DMS53 treated with DMSO at 0.1 percent for 48 hours (cell line): ENCODE measurements around the gene CRYGD.
"Not testable (repeated sequence)": the region's sequence is repeated elsewhere in the genome, so short reads cannot be mapped to it uniquely, and the experiment has no call there.

Experiments used
- DNase-seq: peaks from one replicate; lab custom pipeline; 2025; ENCODE audit not compliant: unreplicated experiment; lab: John Stamatoyannopoulos, UW

CRYGD gene

GRCh38 chr2:208130712-208131110, 6.4 kb upstream of the CRYGD start:
- no peak for DNase-seq

GRCh38 chr2:208129744-208130711, 5.7 kb upstream of the CRYGD start, which contains the start of gene CRYGC:
CRYGC (minus strand) TSS chr2:208129828; CDS start chr2:208129792, 36 bp downstream.
- no peak for DNase-seq

GRCh38 chr2:208128136-208128535, 3.8 kb upstream of the CRYGD start:
- no peak for DNase-seq

- DNase-seq = no peak
Observed at GRCh38 chr2:208127090-208127489, 2.8 kb upstream of the CRYGD start.

GRCh38 chr2:208125251-208125650, 927 bp upstream of the CRYGD start:
- DNase-seq = no peak

GRCh38 chr2:208122248-208122647, 2.1 kb downstream of the CRYGD start:
- DNase-seq = no peak

GRCh38 chr2:208118918-208119317, 5.4 kb downstream of the CRYGD start:
- DNase-seq = no peak

GRCh38 chr2:208117390-208117789, 6.9 kb downstream of the CRYGD start:
- not testable (repeated sequence) for DNase-seq

- DNase-seq = peak; percentile 57
Observed at GRCh38 chr2:208112969-208113368, 11.4 kb downstream of the CRYGD start.

- DNase-seq = not testable (repeated sequence)
Observed at GRCh38 chr2:208112273-208112745, 12.0 kb downstream of the CRYGD start.

GRCh38 chr2:208103616-208104015, 20.7 kb downstream of the CRYGD start:
- DNase-seq = no peak

- peak; percentile 57 for DNase-seq
Observed at GRCh38 chr2:208101716-208102631, 22.4 kb downstream of the CRYGD start.

- no peak for DNase-seq
Observed at GRCh38 chr2:208099682-208100470, 24.4 kb downstream of the CRYGD start.

GRCh38 chr2:208098701-208099100, 25.6 kb downstream of the CRYGD start:
- DNase-seq = not testable (repeated sequence)

GRCh38 chr2:208098267-208098666, 26.1 kb downstream of the CRYGD start:
- DNase-seq = no peak

- no peak for DNase-seq
Observed at GRCh38 chr2:208097801-208098200, 26.5 kb downstream of the CRYGD start.

- DNase-seq = no peak
Observed at GRCh38 chr2:208097313-208097712, 27.0 kb downstream of the CRYGD start.

- no peak for DNase-seq
Observed at GRCh38 chr2:208096080-208096479, 28.2 kb downstream of the CRYGD start.

- DNase-seq = no peak
Observed at GRCh38 chr2:208093128-208093527, 31.2 kb downstream of the CRYGD start.

GRCh38 chr2:208092093-208092832, 32.1 kb downstream of the CRYGD start:
- no peak for DNase-seq
